GM18498 (cell line): Measurements from ENCODE around the gene USH2A.

Experiments used
- ATAC-seq: cut with Tn5 transposase; IDR thresholded peaks from one replicate; pipeline ENCODE4 v1.9.1; 2021; ENCODE audit warnings: mild to moderate bottlenecking, moderate library complexity; ENCODE audit not compliant: unreplicated experiment

Gene USH2A

GRCh38 chr1:215617979-215618378 lies 805.3 kb downstream of the USH2A start:
- ATAC-seq, result no peak

- no peak for ATAC-seq
Observed at GRCh38 chr1:215612391-215612790, 810.9 kb downstream of the USH2A start.

- no peak for ATAC-seq
Observed at GRCh38 chr1:215608646-215609045, 814.6 kb downstream of the USH2A start.

DNA sequence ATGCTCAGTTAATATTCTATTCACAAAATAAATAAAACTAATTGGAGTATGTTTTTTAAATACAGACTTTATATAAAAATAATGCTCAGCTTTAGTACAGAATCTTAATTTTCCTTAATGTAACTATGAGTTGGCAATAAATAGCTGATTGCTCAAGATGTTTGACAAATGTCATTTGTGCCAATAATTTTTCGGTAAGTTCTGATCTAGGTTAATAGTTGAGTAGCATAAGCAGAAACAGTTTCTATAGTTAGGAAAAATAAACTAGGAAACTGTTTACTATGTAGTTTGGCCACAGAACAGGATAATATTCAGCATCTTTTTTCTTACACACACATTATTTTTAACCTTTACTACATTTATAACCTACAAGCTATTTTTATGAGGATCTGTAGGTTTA lies 815.8 kb downstream of the USH2A start:
- no peak for ATAC-seq

DNA sequence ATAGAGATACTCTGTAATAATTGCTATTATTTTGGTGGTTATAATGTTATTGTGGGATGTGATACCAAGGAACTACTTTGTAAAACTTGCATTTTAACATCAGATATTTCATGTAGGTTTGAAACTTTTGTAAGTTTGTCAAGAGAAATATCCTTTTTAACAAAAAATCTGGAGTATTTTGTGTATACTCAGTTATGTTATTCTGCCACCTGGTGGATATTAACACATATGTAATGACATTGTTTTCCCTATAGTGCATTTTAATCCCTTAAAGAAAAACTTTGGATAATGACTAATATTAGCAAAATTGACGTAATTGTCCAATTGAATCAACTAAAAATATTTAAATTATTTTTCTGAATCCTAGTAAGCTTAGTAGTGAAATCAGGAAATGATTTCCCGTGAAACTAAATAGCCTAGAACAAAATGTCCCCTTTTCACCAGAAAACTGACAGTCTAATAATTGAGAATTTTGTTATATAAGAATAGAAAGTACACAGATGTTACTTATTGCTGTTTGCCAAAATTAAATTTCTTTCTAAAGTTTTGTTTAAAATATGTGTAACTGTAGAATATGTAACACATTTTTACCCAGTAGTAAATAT lies 816.6 kb downstream of the USH2A start:
- peak; percentile 50 for ATAC-seq

GRCh38 chr1:215606036-215606435 lies 817.2 kb downstream of the USH2A start:
- ATAC-seq, result no peak

DNA sequence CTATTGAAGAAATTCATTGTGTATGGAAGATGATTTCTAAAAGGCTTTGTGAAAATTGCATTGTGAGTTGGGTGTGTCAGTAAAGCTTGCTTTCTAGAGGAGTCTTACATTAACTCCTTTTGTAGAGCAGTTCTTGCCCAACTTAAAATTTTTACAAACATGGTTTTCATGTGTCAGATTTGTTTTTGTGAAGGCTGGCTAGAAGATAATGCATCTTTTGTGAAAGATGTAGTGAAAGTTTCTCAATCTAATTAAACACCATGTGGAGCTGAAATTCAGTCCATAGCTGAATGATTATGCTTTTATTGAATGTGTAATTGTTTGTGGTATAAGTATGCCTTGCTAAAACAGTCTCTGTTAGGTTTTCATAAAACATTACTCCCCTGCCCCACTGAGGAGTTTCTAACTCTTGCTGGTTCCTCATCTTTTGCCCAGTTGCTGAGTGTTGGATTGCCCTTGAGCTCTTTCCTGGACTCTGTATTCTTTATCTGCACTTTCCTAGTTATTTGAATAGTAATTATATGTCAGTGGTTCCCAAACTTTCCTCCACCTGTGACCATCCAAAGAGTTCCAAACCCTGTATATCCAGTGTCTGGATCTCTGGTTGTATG lies 818.1 kb downstream of the USH2A start:
- no peak for ATAC-seq

GRCh38 chr1:215603319-215603718 lies 819.9 kb downstream of the USH2A start:
- ATAC-seq, result no peak

DNA sequence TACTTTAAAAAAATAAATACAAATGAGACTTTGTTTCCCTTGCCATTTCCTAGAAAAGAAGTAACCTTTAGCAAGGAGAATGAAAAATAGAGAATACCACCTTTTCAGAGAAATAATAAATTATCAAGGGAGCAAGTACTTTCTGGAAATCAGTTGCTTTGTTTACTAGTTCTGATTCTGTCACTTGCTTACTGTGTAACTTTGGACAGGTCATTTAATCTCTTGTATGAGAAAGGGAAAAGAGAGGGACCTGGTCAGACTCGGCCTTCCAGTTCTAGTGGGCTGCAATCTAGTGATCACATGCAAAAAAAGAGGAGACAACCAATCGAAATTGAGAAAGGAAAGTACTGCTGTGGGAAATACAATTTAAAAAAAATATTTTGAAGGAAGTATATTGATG lies 822.0 kb downstream of the USH2A start:
- no peak for ATAC-seq

DNA sequence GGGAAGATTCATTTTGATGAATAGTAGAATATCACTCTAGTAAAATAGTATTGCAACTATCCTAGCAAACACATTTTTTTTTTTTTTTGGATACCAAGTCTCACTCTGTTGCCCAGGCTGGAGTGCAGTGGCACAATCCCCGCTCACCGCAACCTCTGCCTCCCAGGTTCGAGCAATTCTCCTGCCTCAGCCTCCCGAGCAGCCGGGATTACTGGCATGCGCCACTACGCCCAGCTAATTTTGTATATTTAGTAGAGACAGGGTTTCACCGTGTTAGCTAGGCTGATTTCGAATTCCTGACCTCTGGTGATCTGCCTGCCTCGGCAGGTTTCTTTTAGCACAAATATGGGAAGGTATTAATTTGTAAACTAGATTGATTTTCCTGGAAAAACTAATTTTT lies 822.4 kb downstream of the USH2A start:
- ATAC-seq, result no peak

DNA sequence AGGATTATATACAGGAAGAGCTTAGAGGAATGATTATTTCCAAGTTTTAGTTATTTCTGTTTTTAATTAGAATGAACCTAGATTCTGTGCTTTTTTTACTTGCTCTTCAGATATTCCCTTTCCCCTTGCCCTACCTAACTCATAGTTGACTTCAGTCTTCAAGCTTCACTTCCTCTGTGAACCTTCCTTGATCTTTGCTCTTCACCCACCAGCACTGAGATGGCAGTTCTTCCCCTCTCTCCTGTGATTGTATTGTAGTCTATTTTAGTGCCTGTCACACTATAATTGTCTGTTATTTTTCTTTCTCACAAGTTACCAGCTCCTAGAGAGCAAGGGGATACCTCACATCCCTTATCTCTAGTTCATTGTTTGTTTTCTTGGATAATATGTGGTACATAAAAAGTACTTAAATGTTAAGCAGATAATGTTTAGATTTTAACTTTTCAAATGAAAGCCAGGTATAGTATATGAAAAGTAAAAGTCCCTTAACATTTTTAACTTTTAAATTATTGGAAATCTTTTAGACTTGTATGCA lies 822.9 kb downstream of the USH2A start:
- no peak for ATAC-seq

- no peak for ATAC-seq
Observed at GRCh38 chr1:215599418-215600074, 823.7 kb downstream of the USH2A start.

DNA sequence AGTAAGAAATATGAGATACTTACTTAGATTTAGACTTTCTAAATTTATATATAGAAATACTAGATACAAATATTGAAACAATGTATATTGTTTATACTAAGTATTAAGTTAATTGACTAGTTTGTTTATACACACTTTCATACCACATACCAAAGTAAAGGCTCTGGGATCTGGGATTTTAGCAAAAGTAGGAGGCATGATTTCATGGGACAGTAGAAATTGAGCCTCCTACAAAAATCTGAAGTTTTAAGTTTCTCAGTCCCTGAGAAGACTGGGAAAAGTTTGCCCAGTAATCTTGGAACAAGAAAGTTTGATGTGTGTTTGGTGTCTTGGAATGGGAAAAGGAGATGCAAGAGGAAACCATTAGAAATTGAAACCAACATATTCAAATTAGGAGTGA lies 825.3 kb downstream of the USH2A start:
- ATAC-seq, result no peak

DNA sequence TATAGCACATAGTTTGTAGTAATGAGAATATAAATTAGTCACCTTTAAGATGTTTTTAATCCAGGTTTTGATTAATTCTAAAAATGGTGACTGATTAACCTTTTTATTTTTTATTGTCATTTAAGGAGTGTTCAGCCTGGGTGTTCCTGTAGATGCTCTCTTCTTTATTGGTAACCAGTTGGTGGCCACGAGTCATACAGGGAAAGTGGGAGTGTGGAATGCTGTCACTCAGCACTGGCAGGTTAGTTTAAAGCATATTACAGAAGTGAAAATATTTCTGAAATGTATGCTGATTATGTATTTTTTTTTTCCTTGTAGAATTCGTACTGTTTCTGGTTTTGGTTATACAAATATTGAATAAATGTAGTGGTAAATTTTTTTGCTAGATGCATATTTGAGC lies 828.0 kb downstream of the USH2A start:
- ATAC-seq, result no peak

DNA sequence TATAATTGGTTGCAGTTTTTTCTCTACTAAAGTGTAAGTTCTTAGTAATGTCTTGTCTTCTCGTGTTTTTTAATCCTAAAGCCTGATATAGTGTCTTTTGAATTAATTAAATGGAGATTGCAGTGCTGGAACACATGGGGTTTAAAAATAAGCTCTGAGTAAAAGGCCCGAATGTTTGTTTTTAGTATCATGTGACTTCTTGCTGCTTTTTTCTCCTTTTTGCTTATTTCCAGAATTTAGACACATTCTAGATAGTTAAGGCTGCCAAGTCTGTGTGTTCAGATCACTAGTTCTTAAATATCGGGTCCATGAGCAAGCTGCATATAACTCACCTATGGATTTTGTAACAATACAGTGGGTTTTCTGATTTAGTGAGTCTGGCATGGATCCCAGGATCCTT lies 828.6 kb downstream of the USH2A start:
- ATAC-seq, result no peak

- no peak for ATAC-seq
Observed at GRCh38 chr1:215590779-215591491, 832.3 kb downstream of the USH2A start.

- no peak for ATAC-seq
Observed at GRCh38 chr1:215589650-215590435, 833.4 kb downstream of the USH2A start.

DNA sequence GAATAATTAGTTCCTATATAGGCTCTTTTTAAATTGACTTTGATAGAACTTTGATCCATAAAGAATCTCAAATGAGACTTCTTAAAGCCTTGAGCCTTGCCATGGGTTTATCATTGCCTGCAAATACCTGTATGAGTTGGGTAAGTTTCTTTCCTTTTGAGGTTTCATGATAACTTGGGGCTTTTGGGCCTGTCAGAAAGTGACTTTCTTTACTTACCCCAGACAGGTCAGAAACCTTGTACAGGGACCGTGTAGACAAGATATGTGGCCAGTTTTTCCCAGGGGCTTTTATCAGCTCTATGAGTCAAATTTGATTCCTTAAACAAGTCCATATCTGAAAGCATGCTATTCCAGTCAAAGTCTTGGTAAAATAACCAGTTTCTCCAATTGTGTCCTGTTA lies 838.9 kb downstream of the USH2A start:
- peak; percentile 46 for ATAC-seq

- no peak for ATAC-seq
Observed at GRCh38 chr1:215583185-215583749, 840.0 kb downstream of the USH2A start.

DNA sequence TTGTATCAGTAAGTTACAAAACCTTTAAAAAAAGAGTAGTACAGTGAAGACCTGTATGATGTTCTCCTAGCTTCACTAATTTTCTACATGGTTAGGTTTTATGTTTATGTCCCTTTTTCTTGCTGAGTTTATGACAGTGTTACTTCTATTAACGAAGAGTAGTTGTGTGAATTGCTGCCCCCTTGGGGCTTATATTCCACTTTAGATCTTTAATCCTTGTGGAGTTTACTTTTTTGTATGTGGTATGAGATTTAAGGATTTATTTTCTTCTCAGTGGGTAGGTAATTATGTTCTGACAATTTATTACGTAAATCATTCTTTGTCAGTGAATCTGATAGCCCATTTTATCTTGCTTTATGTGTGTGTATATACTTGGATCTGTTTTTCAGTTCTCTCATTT lies 841.4 kb downstream of the USH2A start:
- ATAC-seq, result no peak
